HG03342 (cell line): ENCODE data around the gene AGAP1.

Experiments
- ATAC-seq: cut with Tn5 transposase; IDR thresholded peaks from one replicate; pipeline ENCODE4 v1.9.1; 2021; ENCODE audit warnings: mild to moderate bottlenecking, moderate library complexity; ENCODE audit not compliant: unreplicated experiment

Gene AGAP1

GRCh38 chr2:235486729-235487128, 7.1 kb upstream of the AGAP1 start:
- no peak for ATAC-seq

GRCh38 chr2:235489897-235490296, 3.9 kb upstream of the AGAP1 start:
- no peak for ATAC-seq

- no peak for ATAC-seq
Observed at GRCh38 chr2:235492850-235493344, 946 bp upstream of the AGAP1 start.

- no peak for ATAC-seq
Observed at GRCh38 chr2:235493402-235493774, 455 bp upstream of the AGAP1 start.

- no peak for ATAC-seq
Observed at GRCh38 chr2:235494716-235495372, 1.0 kb downstream of the AGAP1 start.

GRCh38 chr2:235495373-235496238, 1.8 kb downstream of the AGAP1 start:
- no peak for ATAC-seq

GRCh38 chr2:235496239-235496621, 2.4 kb downstream of the AGAP1 start:
- ATAC-seq = no peak

- no peak for ATAC-seq
Observed at GRCh38 chr2:235497096-235497495, 3.3 kb downstream of the AGAP1 start.

GRCh38 chr2:235498541-235498940, 4.7 kb downstream of the AGAP1 start:
- ATAC-seq = no peak

- ATAC-seq = no peak
Observed at GRCh38 chr2:235498946-235499812, 5.3 kb downstream of the AGAP1 start.

GRCh38 chr2:235500110-235500760, 6.4 kb downstream of the AGAP1 start:
- ATAC-seq = no peak

GRCh38 chr2:235500761-235501672, 7.2 kb downstream of the AGAP1 start:
- no peak for ATAC-seq

GRCh38 chr2:235501673-235502031, 7.8 kb downstream of the AGAP1 start:
- ATAC-seq = no peak

GRCh38 chr2:235502336-235502735, 8.5 kb downstream of the AGAP1 start:
- no peak for ATAC-seq

GRCh38 chr2:235504441-235505180, 10.8 kb downstream of the AGAP1 start:
- no peak for ATAC-seq

GRCh38 chr2:235505181-235505741, 11.4 kb downstream of the AGAP1 start:
- no peak for ATAC-seq

GRCh38 chr2:235506291-235506996, 12.6 kb downstream of the AGAP1 start:
- ATAC-seq = no peak

GRCh38 chr2:235506997-235507615, 13.3 kb downstream of the AGAP1 start:
- no peak for ATAC-seq
